ENCODE measurements around the gene NCKAP5. TPM values are rescaled to one million over a fixed set of nuclear protein-coding genes. Genes with fewer than 3 reads are reported as not detected.

NCKAP5 gene
- total and polyA plus RNA-seq, 2 of the 13 experiments (the other 11 are each of a cell fraction or from before 2014, with no cell fraction given) = 0.01 TPM; not detected in 1

DNA sequence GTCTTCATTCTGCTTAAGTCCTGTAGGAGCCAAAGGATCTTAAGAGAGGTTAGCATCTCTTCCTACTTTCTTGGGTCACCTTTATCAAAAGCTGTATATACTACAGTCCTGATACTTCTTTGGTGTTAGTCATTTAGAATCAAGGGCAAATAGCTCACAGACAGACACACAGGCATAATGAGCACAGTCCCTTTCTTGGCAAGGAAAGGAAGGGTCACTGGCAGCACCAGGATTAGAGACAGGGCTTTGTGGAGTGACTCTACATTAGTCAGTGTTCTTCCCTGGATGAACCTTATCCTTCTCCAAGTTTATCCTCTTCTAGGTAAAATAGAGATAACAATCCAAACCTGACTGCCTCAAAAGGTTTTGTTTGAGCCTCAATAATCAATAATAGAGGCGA, 40.0 kb upstream of the NCKAP5 start:
- Histone ChIP-seq H3K9ac (ENCODE audit: insufficient read depth, low read depth, low read length) (no peak overlapping the region), H3K9me3 (ENCODE audit: low read length) (no peaks in the 10 kb centered on the region), H4K20me1 (ENCODE audit: insufficient read depth, low read length) (no peaks in the 10 kb centered on the region), H3K4me2 (ENCODE audit: low read depth, low read length) (no peak overlapping the region), H3K79me2 (ENCODE audit: insufficient read depth, low read length) (no peaks in the 10 kb centered on the region), H3K27ac (ENCODE audit: extremely low read length, insufficient read depth, low read length) (no peak overlapping the region), H3K27me3 (ENCODE audit: control insufficient read depth in 1 of 2, insufficient read depth in 2 of 2, low read length in 2 of 2) (no peaks in the 10 kb centered on the region), H3K4me1 (ENCODE audit: insufficient read depth, low read length) (no peaks in the 10 kb centered on the region), H3K4me3 (replicated peaks in 1 of 3; ENCODE audit: insufficient read depth in 1 of 3, low read depth in 2 of 3, low read length in 3 of 3) (no peak overlapping the region), H2AFZ (ENCODE audit: low read length) (no peak overlapping the region), H3K36me3 (replicated peaks in 1 of 2; ENCODE audit: control insufficient read depth in 1 of 2, insufficient read depth in 2 of 2, low read length in 2 of 2) (no peaks in the 10 kb centered on the region)
- DNase-seq (ENCODE audit: low spot score) = no peak
- TF ChIP-seq FOSL2 (CRISPR knock-in tag; IDR thresholded peaks at IDR 0.05) = no peak
- TF ChIP-seq ZNF512 (CRISPR knock-in tag; IDR thresholded peaks at IDR 0.05) = no peak
- no peak for TF ChIP-seq MNT (IDR thresholded peaks at IDR 0.05)
- no peak for TF ChIP-seq MAZ (IDR thresholded peaks at IDR 0.05; ENCODE audit: borderline replicate concordance, low read depth, low read length)
- no peak for TF ChIP-seq MAZ (CRISPR knock-in tag; IDR thresholded peaks at IDR 0.05; ENCODE audit: low read depth)
- no peak for TF ChIP-seq ZNF235 (CRISPR knock-in tag; IDR thresholded peaks at IDR 0.05; ENCODE audit: borderline replicate concordance)
- TF ChIP-seq SALL1 (CRISPR knock-in tag; IDR thresholded peaks at IDR 0.05) = no peak
- TF ChIP-seq ZNF18 (CRISPR knock-in tag; IDR thresholded peaks at IDR 0.05; ENCODE audit: insufficient replicate concordance) = no peak
- no peak for TF ChIP-seq RBAK (CRISPR knock-in tag; IDR thresholded peaks at IDR 0.05)
- WGBS (ENCODE audit: low lambda C conversion rate) = 0% methylated on average over 1 of the region's 1 CpG
- intact Hi-C loops (cut with micrococcal nuclease; ENCODE audit: unreplicated experiment) = no loop called here
- no peak for ATAC-seq
- in situ Hi-C loops (cut with HindIII; ENCODE audit: extremely low pct_ligation_motif_present, low pct_unique_long_range_greater_than_20kb) = no loop called here
- POLR2A ChIA-PET = no interaction called here
- no peak for FAIRE-seq
- no TSS peak for BruUV-seq (replicated peaks)
- CTCF ChIA-PET (ENCODE audit: low intra/inter-chr PET ratio, low total read pairs) = no interaction called here

All from HepG2 (cell line).